ENCODE data around the gene TMPRSS9.

The TMPRSS9 gene

DNA sequence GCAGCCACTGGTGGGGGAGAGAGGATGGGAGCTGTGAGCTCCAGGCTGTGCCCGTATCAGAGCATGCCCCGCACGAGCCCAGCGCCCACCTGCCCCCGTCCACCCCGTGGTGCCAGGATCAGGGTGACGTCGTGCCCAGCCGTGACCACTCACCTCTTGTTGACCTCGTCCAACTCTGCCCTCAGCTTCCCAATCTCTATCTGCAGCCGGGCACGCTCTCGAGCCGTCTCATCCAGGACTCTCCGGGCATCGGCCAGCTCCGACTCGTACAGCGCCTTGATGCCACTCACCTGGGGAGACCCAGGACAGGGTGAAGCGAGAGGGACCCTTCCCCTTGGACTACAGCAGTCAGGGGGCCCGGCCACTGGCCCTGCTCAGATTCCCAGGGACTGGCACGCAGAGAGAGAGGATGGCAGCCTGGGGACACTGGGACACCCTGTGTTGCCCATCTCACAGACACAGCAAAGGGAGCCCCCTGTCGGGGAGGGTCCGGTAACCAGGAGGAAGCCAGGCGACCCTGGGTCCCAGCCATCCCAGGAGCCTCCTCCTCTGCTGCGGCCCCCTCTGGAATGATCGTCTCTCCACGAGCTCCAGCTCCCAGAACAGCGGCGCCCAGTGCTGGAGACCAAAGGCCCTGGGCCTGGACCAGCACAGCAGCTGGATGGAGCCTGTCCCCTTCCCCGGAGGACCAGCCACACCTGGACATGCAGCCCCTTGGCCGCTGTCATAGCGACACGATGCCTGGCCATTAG is 84.4 kb downstream of the TMPRSS9 start:
- H2AFZ ChIP-seq (ENCODE audit: insufficient read depth, low read length, poor library complexity) = no peak overlapping the region

DNA sequence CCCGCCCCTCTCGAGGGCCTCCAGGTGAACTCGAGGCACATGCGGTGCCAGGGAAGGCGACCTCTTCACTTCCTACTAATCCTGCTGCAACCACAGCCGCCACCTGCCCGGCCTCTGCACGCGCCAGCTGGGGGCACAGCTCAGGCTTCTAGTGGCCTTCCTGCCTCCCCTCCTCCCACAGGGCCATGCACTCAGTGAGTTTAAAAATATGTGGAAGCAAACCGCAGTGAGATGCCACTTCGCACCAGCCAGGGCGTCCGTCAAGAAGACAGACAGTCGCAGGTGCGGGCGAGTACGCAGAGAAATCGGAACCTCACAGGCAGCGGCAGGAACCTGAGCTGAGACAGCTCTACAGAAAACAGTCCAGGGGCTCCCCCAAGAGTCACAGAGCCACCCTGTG is 86.3 kb downstream of the TMPRSS9 start:
- Histone ChIP-seq H4K8ac (ENCODE audit: low read depth, low read length) (no peak overlapping the region), H3K27ac (ENCODE audit: low read depth, low read length) (no peak overlapping the region), H4K12ac (ENCODE audit: low read depth, low read length) (no peak overlapping the region), H2AFZ (ENCODE audit: insufficient read depth, low read length, poor library complexity) (no peak overlapping the region), H3K79me2 (ENCODE audit: control insufficient read depth, insufficient read depth, low read length, poor library complexity) (peaks cover 15% of the 10 kb centered on the region), H2AK5ac (ENCODE audit: low read length) (no peak overlapping the region), H3K23ac (ENCODE audit: low read length) (no peak overlapping the region), H2BK12ac (ENCODE audit: low read length) (no peak overlapping the region), H2BK120ac (ENCODE audit: insufficient read depth, low read length, poor library complexity) (no peak overlapping the region), H3K27me3 (ENCODE audit: insufficient read depth, low read length) (no peaks in the 10 kb centered on the region), H3K9ac (ENCODE audit: low read length) (no peak overlapping the region), H3K14ac (ENCODE audit: low read length) (no peak overlapping the region), H3K4me1 (ENCODE audit: control insufficient read depth in 1 of 2, insufficient read depth in 2 of 2, low read length in 2 of 2) (no peaks in the 10 kb centered on the region), H2BK5ac (ENCODE audit: low read depth, low read length, poor library complexity) (no peak overlapping the region), H3K4ac (ENCODE audit: low read depth, low read length) (peak overlapping the region; percentile 61), H3K4me3 (ENCODE audit: low read depth, low read length) (no peak overlapping the region), H3K9me3 (ENCODE audit: insufficient read depth, low read depth, low read length) (no peaks in the 10 kb centered on the region), H3K79me1 (ENCODE audit: low read length) (no peaks in the 10 kb centered on the region), H3K36me3 (ENCODE audit: control insufficient read depth in 1 of 2, insufficient read depth in 2 of 2, low read length in 2 of 2) (peaks cover 54 to 70% of the 10 kb centered on the region in 2 experiments), H3K4me2 (ENCODE audit: low read length) (no peak overlapping the region), H4K91ac (ENCODE audit: low read depth, low read length) (no peak overlapping the region), H3K18ac (ENCODE audit: low read length) (no peak overlapping the region)
- no peak for DNase-seq
- no CpG with 5 or more reads among the region's 19 CpGs for WGBS (ENCODE audit: extremely low coverage, insufficient coverage, insufficient read length)

More for the DNA sequence above, 84.4 kb downstream of the TMPRSS9 start:
- Histone ChIP-seq H2AK5ac (ENCODE audit: low read length) (no peak overlapping the region), H4K12ac (ENCODE audit: low read depth, low read length) (no peak overlapping the region), H3K27me3 (ENCODE audit: insufficient read depth, low read length) (no peaks in the 10 kb centered on the region), H3K79me1 (ENCODE audit: low read length) (no peaks in the 10 kb centered on the region), H3K4me2 (ENCODE audit: low read length) (no peak overlapping the region), H2BK5ac (ENCODE audit: low read depth, low read length, poor library complexity) (no peak overlapping the region), H3K23ac (ENCODE audit: low read length) (no peak overlapping the region), H3K9me3 (ENCODE audit: insufficient read depth, low read depth, low read length) (no peaks in the 10 kb centered on the region), H3K4ac (ENCODE audit: low read depth, low read length) (peak overlapping the region; percentile 16), H4K8ac (ENCODE audit: low read depth, low read length) (no peak overlapping the region), H3K4me1 (ENCODE audit: control insufficient read depth in 1 of 2, insufficient read depth in 2 of 2, low read length in 2 of 2) (no peaks in the 10 kb centered on the region), H3K9ac (ENCODE audit: low read length) (no peak overlapping the region), H3K14ac (ENCODE audit: low read length) (no peak overlapping the region), H4K91ac (ENCODE audit: low read depth, low read length) (no peak overlapping the region), H3K36me3 (ENCODE audit: control insufficient read depth in 1 of 2, insufficient read depth in 2 of 2, low read length in 2 of 2) (peaks cover 59 to 65% of the 10 kb centered on the region in 2 experiments), H3K79me2 (ENCODE audit: control insufficient read depth, insufficient read depth, low read length, poor library complexity) (peaks cover 12% of the 10 kb centered on the region), H2BK12ac (ENCODE audit: low read length) (no peak overlapping the region), H2BK120ac (ENCODE audit: insufficient read depth, low read length, poor library complexity) (no peak overlapping the region), H3K27ac (ENCODE audit: low read depth, low read length) (no peak overlapping the region), H3K4me3 (ENCODE audit: low read depth, low read length) (no peak overlapping the region), H3K18ac (ENCODE audit: low read length) (peak overlapping the region; percentile 1)
- WGBS (ENCODE audit: extremely low coverage, insufficient coverage, insufficient read length) = no CpG with 5 or more reads among the region's 34 CpGs
- DNase-seq = no peak

- Histone ChIP-seq H2BK12ac (ENCODE audit: low read length) (no peak overlapping the region), H3K4me2 (ENCODE audit: low read length) (no peak overlapping the region), H2AFZ (ENCODE audit: insufficient read depth, low read length, poor library complexity) (no peak overlapping the region), H3K4me1 (ENCODE audit: control insufficient read depth in 1 of 2, insufficient read depth in 2 of 2, low read length in 2 of 2) (peaks cover 3 to 7% of the 10 kb centered on the region in 2 experiments), H2BK5ac (ENCODE audit: low read depth, low read length, poor library complexity) (no peak overlapping the region), H2BK120ac (ENCODE audit: insufficient read depth, low read length, poor library complexity) (no peak overlapping the region), H3K9me3 (ENCODE audit: insufficient read depth, low read depth, low read length) (no peaks in the 10 kb centered on the region), H2AK5ac (ENCODE audit: low read length) (no peak overlapping the region), H3K18ac (ENCODE audit: low read length) (no peak overlapping the region), H3K4me3 (ENCODE audit: low read depth, low read length) (no peak overlapping the region), H3K14ac (ENCODE audit: low read length) (no peak overlapping the region), H3K9ac (ENCODE audit: low read length) (no peak overlapping the region), H3K36me3 (ENCODE audit: control insufficient read depth in 1 of 2, insufficient read depth in 2 of 2, low read length in 2 of 2) (peaks cover 50 to 56% of the 10 kb centered on the region in 2 experiments), H4K91ac (ENCODE audit: low read depth, low read length) (no peak overlapping the region), H3K79me2 (ENCODE audit: control insufficient read depth, insufficient read depth, low read length, poor library complexity) (peaks cover 32% of the 10 kb centered on the region), H3K4ac (ENCODE audit: low read depth, low read length) (peak overlapping the region; percentile 6), H4K12ac (ENCODE audit: low read depth, low read length) (no peak overlapping the region), H3K23ac (ENCODE audit: low read length) (no peak overlapping the region), H3K79me1 (ENCODE audit: low read length) (no peaks in the 10 kb centered on the region), H3K27me3 (ENCODE audit: insufficient read depth, low read length) (no peaks in the 10 kb centered on the region), H3K27ac (ENCODE audit: low read depth, low read length) (no peak overlapping the region), H4K8ac (ENCODE audit: low read depth, low read length) (no peak overlapping the region)
- peak; percentile 95 to 97 for DNase-seq
- no CpG with 5 or more reads among the region's 11 CpGs for WGBS (ENCODE audit: extremely low coverage, insufficient coverage, insufficient read length)
Measured at GRCh38 chr19:2449019-2449418, 89.0 kb downstream of the TMPRSS9 start.

GRCh38 chr19:2451138-2451537 is 91.1 kb downstream of the TMPRSS9 start:
- Histone ChIP-seq H3K4me1 (ENCODE audit: control insufficient read depth in 1 of 2, insufficient read depth in 2 of 2, low read length in 2 of 2) (peaks cover 12 to 18% of the 10 kb centered on the region in 2 experiments), H4K8ac (ENCODE audit: low read depth, low read length) (no peak overlapping the region), H2BK120ac (ENCODE audit: insufficient read depth, low read length, poor library complexity) (no peak overlapping the region), H3K4me2 (ENCODE audit: low read length) (no peak overlapping the region), H4K12ac (ENCODE audit: low read depth, low read length) (no peak overlapping the region), H3K27ac (ENCODE audit: low read depth, low read length) (no peak overlapping the region), H3K27me3 (ENCODE audit: insufficient read depth, low read length) (no peaks in the 10 kb centered on the region), H3K4me3 (ENCODE audit: low read depth, low read length) (no peak overlapping the region), H3K36me3 (ENCODE audit: control insufficient read depth in 1 of 2, insufficient read depth in 2 of 2, low read length in 2 of 2) (peaks cover 39 to 44% of the 10 kb centered on the region in 2 experiments), H3K23ac (ENCODE audit: low read length) (no peak overlapping the region), H3K79me1 (ENCODE audit: low read length) (peaks cover 7% of the 10 kb centered on the region), H2BK12ac (ENCODE audit: low read length) (no peak overlapping the region), H3K9me3 (ENCODE audit: insufficient read depth, low read depth, low read length) (no peaks in the 10 kb centered on the region), H3K79me2 (ENCODE audit: control insufficient read depth, insufficient read depth, low read length, poor library complexity) (peaks cover 52% of the 10 kb centered on the region), H2BK5ac (ENCODE audit: low read depth, low read length, poor library complexity) (no peak overlapping the region), H3K14ac (ENCODE audit: low read length) (no peak overlapping the region), H2AFZ (ENCODE audit: insufficient read depth, low read length, poor library complexity) (no peak overlapping the region), H2AK5ac (ENCODE audit: low read length) (no peak overlapping the region), H3K18ac (ENCODE audit: low read length) (no peak overlapping the region), H4K91ac (ENCODE audit: low read depth, low read length) (no peak overlapping the region), H3K4ac (ENCODE audit: low read depth, low read length) (peak overlapping the region; percentile 84), H3K9ac (ENCODE audit: low read length) (no peak overlapping the region)
- whole genome bisulfite sequencing (ENCODE audit: extremely low coverage, insufficient coverage, insufficient read length) = no CpG with 5 or more reads among the region's 7 CpGs
- DNase-seq = no peak
